ENCODE measurements around the gene TRPC6.

The TRPC6 gene

DNA sequence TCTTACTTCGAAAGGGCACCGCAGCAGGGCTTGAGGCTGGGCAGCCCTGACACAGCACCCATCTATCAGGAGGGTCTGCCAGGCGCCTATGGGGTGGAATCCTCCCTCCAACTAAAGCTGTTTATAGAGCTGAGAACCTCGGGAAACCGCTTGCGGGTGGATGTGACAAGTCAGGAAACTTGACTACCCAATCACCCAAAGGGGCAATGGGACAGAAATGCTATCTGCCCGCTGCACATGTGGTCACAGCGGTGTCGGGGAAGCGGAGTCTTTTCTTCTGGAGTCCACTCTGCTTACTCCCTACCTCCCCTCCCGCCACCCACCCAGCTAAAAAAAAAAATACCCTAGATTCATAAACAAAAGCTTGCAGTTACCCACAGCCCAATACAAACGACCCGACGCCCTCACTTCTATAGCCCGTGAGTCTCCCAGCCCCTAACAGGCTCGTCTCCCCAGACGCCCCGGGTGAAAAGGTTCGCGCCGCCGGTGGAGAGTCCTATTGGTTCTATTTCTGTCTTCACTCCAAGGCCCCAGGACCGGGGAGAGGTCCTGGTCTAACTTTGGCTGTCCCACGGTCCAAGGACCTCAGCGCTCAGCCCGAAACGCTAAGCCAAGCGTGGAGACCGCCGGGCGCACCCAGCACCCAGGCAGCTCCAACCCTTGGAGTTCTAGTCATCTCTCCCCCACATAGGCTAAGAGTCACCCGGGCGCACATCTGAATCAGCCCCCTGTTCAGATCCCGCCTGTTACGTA is 1.4 kb downstream of the TRPC6 start:
- H3K27me3 ChIP-seq (ENCODE audit: insufficient read depth, low read length, poor library complexity) = no peaks in the 10 kb centered on the region

DNA sequence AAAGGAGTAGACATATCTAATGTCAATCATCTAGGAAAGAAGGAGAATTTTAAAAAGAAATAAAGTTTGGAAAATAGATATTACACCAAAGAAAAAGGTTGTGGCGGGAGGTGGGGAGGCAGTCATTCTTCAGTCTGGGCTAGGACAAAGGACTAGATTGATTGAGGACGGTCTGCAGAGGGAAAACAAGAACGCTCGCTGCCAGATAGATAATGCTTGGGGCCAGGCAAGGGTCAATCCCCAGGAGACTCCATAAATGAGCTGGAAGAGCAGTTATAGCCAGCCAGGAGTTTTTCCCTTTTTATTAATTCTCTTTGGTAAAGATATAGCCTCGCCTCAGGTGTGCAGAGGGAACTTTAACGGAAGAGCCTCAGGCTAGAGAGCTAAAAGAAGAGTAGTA is 6.3 kb downstream of the TRPC6 start:
- no peak for DNase-seq
- no peak overlapping the region for H3K9ac ChIP-seq (ENCODE audit: low read depth, low read length)
- no peak for ATAC-seq (ENCODE audit: insufficient read depth, low read depth)
- no peak overlapping the region for H3K27ac ChIP-seq (ENCODE audit: low read length)
- H3K9me3 ChIP-seq (ENCODE audit: insufficient read depth, low read length, severe bottlenecking) = no peaks in the 10 kb centered on the region
- H3K4me3 ChIP-seq (ENCODE audit: low read depth in 1 of 2, low read length in 2 of 2) = no peak overlapping the region
- no peaks in the 10 kb centered on the region for H4K20me1 ChIP-seq (ENCODE audit: insufficient read depth, low read length)
- TF ChIP-seq EZH2 (IDR thresholded peaks at IDR 0.05; ENCODE audit: borderline replicate concordance, low read depth, low read length, severe bottlenecking) = no peak
- TF ChIP-seq, protein P1, sequence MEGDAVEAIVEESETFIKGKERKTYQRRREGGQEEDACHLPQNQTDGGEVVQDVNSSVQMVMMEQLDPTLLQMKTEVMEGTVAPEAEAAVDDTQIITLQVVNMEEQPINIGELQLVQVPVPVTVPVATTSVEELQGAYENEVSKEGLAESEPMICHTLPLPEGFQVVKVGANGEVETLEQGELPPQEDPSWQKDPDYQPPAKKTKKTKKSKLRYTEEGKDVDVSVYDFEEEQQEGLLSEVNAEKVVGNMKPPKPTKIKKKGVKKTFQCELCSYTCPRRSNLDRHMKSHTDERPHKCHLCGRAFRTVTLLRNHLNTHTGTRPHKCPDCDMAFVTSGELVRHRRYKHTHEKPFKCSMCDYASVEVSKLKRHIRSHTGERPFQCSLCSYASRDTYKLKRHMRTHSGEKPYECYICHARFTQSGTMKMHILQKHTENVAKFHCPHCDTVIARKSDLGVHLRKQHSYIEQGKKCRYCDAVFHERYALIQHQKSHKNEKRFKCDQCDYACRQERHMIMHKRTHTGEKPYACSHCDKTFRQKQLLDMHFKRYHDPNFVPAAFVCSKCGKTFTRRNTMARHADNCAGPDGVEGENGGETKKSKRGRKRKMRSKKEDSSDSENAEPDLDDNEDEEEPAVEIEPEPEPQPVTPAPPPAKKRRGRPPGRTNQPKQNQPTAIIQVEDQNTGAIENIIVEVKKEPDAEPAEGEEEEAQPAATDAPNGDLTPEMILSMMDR (IDR thresholded peaks at IDR 0.05; ENCODE audit: borderline replicate concordance, extremely low read depth, low read length, poor library complexity, severe bottlenecking) = no peak
- no peak overlapping the region for H3K4me2 ChIP-seq (ENCODE audit: insufficient read depth, low read length)
- no peaks in the 10 kb centered on the region for H3K27me3 ChIP-seq (ENCODE audit: insufficient read depth, low read length, poor library complexity)
- no peaks in the 10 kb centered on the region for H3K36me3 ChIP-seq (ENCODE audit: insufficient read depth, low read length)
- no peaks in the 10 kb centered on the region for H3K79me2 ChIP-seq (ENCODE audit: insufficient read depth, low read length)
- H3K4me1 ChIP-seq (ENCODE audit: insufficient read depth, low read length) = no peaks in the 10 kb centered on the region
- no peak overlapping the region for H2AFZ ChIP-seq (ENCODE audit: low read depth, low read length)

More for the DNA sequence above, 1.4 kb downstream of the TRPC6 start:
- Histone ChIP-seq H3K27ac (ENCODE audit: low read length) (no peak overlapping the region), H3K4me3 (ENCODE audit: low read depth in 1 of 2, low read length in 2 of 2) (no peak overlapping the region), H3K4me1 (ENCODE audit: insufficient read depth, low read length) (no peaks in the 10 kb centered on the region), H3K4me2 (ENCODE audit: insufficient read depth, low read length) (no peak overlapping the region), H3K9me3 (ENCODE audit: insufficient read depth, low read length, severe bottlenecking) (no peaks in the 10 kb centered on the region), H3K79me2 (ENCODE audit: insufficient read depth, low read length) (no peaks in the 10 kb centered on the region), H2AFZ (ENCODE audit: low read depth, low read length) (no peak overlapping the region), H3K36me3 (ENCODE audit: insufficient read depth, low read length) (no peaks in the 10 kb centered on the region), H3K9ac (ENCODE audit: low read depth, low read length) (no peak overlapping the region), H4K20me1 (ENCODE audit: insufficient read depth, low read length) (no peaks in the 10 kb centered on the region)
- TF ChIP-seq, protein P1 (IDR thresholded peaks at IDR 0.05; ENCODE audit: borderline replicate concordance, extremely low read depth, low read length, poor library complexity, severe bottlenecking) = no peak
- no peak for TF ChIP-seq EZH2 (IDR thresholded peaks at IDR 0.05; ENCODE audit: borderline replicate concordance, low read depth, low read length, severe bottlenecking)
- no peak for ATAC-seq (ENCODE audit: insufficient read depth, low read depth)
- DNase-seq = no peak

DNA sequence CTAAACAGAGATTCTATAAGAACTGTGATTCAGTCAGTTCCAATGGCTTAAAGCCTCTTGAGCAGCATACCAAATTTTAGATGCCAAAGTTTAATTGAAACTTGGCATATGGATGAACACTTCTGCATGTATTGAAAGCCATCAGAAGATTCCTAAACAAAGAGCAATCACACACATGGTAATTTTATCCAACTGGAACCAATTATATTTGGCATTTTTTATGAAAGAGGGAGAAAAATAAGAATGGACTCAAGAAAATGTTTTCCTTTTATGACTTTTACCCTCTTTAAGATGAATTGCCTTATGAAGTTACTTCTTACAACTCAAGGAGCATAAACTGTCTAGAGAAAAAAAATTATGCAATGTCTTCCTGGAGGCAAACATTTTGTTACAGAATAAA is 7.4 kb downstream of the TRPC6 start:
- no peak for DNase-seq
- no peaks in the 10 kb centered on the region for H3K4me1 ChIP-seq (ENCODE audit: insufficient read depth, low read length)
- H3K4me2 ChIP-seq (ENCODE audit: insufficient read depth, low read length) = no peak overlapping the region
- H3K27me3 ChIP-seq (ENCODE audit: insufficient read depth, low read length, poor library complexity) = no peaks in the 10 kb centered on the region
- no peaks in the 10 kb centered on the region for H3K79me2 ChIP-seq (ENCODE audit: insufficient read depth, low read length)
- no peaks in the 10 kb centered on the region for H3K36me3 ChIP-seq (ENCODE audit: insufficient read depth, low read length)
- H3K27ac ChIP-seq (ENCODE audit: low read length) = no peak overlapping the region
- H3K9me3 ChIP-seq (ENCODE audit: insufficient read depth, low read length, severe bottlenecking) = no peaks in the 10 kb centered on the region
- H3K9ac ChIP-seq (ENCODE audit: low read depth, low read length) = no peak overlapping the region
- no peak for ATAC-seq (ENCODE audit: insufficient read depth, low read depth)
- no peaks in the 10 kb centered on the region for H4K20me1 ChIP-seq (ENCODE audit: insufficient read depth, low read length)
- TF ChIP-seq, protein P1 (IDR thresholded peaks at IDR 0.05; ENCODE audit: borderline replicate concordance, extremely low read depth, low read length, poor library complexity, severe bottlenecking) = no peak
- no peak for TF ChIP-seq EZH2 (IDR thresholded peaks at IDR 0.05; ENCODE audit: borderline replicate concordance, low read depth, low read length, severe bottlenecking)
- H2AFZ ChIP-seq (ENCODE audit: low read depth, low read length) = no peak overlapping the region
- no peak overlapping the region for H3K4me3 ChIP-seq (ENCODE audit: low read depth in 1 of 2, low read length in 2 of 2)

Measured in DND-41 (cell line).